CD14-positive monocyte (primary cell): ENCODE results near the gene KEAP1. TPM values are rescaled to one million over a fixed set of nuclear protein-coding genes. Genes with fewer than 3 reads are reported as not detected.

Experiments
- DNase-seq, 3 donors: peaks; one replicate each; pipeline ENCODE4 v3.0.0-alpha.2; 2011 to 2022
- H2AFZ ChIP-seq: 2 replicates; pipeline ENCODE4 v1.6.0; 2012; ENCODE audit warnings: mild to moderate bottlenecking, low read depth, low read length, inconsistent platforms; ENCODE audit not compliant: insufficient read depth, poor library complexity, severe bottlenecking
- H3K27ac ChIP-seq, 2 donors: 1 replicate in 1 of 2; 2 replicates in 1 of 2; pipeline ENCODE4 v1.5.1; 2012 to 2013; ENCODE audit warnings: low read length in 2 of 2, control low read depth in 1 of 2, inconsistent platforms in 1 of 2, low read depth in 1 of 2, mild to moderate bottlenecking in 1 of 2
- H3K27me3 ChIP-seq, 2 donors: one replicate each; pipeline versions ENCODE4 v1.6.0 to v1.6.1; 2011 to 2013; ENCODE audit warnings: low read length in 2 of 2; ENCODE audit not compliant: control insufficient read depth in 2 of 2, insufficient read depth in 2 of 2
- H3K36me3 ChIP-seq, 2 donors: replicated peaks in 1 of 2; 1 replicate in 1 of 2; 2 replicates in 1 of 2; pipeline versions ENCODE4 v1.5.1 to v1.6.1; 2012 to 2013; ENCODE audit warnings: low read length in 2 of 2, control low read depth in 1 of 2, inconsistent platforms in 1 of 2, mild to moderate bottlenecking in 1 of 2; ENCODE audit not compliant: insufficient read depth in 2 of 2, control insufficient read depth in 1 of 2
- H3K4me1 ChIP-seq, 2 donors: 1 replicate in 1 of 2; 2 replicates in 1 of 2; pipeline versions ENCODE4 v1.5.1 to v1.6.1; 2012 to 2013; ENCODE audit warnings: low read length in 2 of 2, control low read depth in 1 of 2, inconsistent platforms in 1 of 2, mild to moderate bottlenecking in 1 of 2, moderate library complexity in 1 of 2; ENCODE audit not compliant: insufficient read depth in 2 of 2, control insufficient read depth in 1 of 2
- H3K4me2 ChIP-seq: replicated peaks from 2 replicates; pipeline ENCODE3; 2012; ENCODE audit warnings: low read length, moderate library complexity, mild to moderate bottlenecking; ENCODE audit not compliant: poor library complexity, severe bottlenecking; ENCODE audit errors: extremely low read depth
- H3K4me3 ChIP-seq, 3 experiments: fragments of 200-600 bp in 1 of 3; sonication (generic) in 1 of 3; replicated peaks in 1 of 3; 1 replicate in 2 of 3; 2 replicates in 1 of 3; pipeline ENCODE4 v1.5.1; 2011 to 2013; ENCODE audit warnings: low read length in 3 of 3, mild to moderate bottlenecking in 3 of 3, control low read depth in 2 of 3, low read depth in 2 of 3, inconsistent platforms in 1 of 3, moderate library complexity in 1 of 3
- H3K79me2 ChIP-seq: 2 replicates; pipeline ENCODE4 v1.6.0; 2012; ENCODE audit warnings: mild to moderate bottlenecking, control low read depth, inconsistent platforms, low read length, moderate library complexity; ENCODE audit not compliant: insufficient read depth
- H3K9ac ChIP-seq: 2 replicates; pipeline ENCODE4 v1.6.0; 2017; ENCODE audit warnings: low read length, mild to moderate bottlenecking; ENCODE audit not compliant: insufficient read depth, poor library complexity, severe bottlenecking
- H3K9me3 ChIP-seq, 2 donors: replicated peaks in 1 of 2; 1 replicate in 1 of 2; 2 replicates in 1 of 2; pipeline versions ENCODE4 v1.5.1 to v1.6.1; 2012 to 2013; ENCODE audit warnings: low read length in 2 of 2, control low read depth in 1 of 2; ENCODE audit not compliant: control insufficient read depth in 1 of 2, insufficient read depth in 1 of 2
- H4K20me1 ChIP-seq: 2 replicates; pipeline ENCODE4 v1.6.0; 2012; ENCODE audit warnings: mild to moderate bottlenecking, low read length, control low read depth, moderate library complexity; ENCODE audit not compliant: insufficient read depth
- H3K27ac Mint-ChIP-seq, 7 donors: one replicate each; pipeline ENCODE4 v1.8.0; 2020; ENCODE audit warnings: mild to moderate bottlenecking in 7 of 7, mixed read lengths in 7 of 7, moderate library complexity in 6 of 7, inconsistent platforms in 2 of 7
- H3K27me3 Mint-ChIP-seq, 3 donors: one replicate each; pipeline ENCODE4 v1.8.0; 2021 to 2022; ENCODE audit warnings: low read depth in 3 of 3, mild to moderate bottlenecking in 3 of 3, mixed read lengths in 3 of 3, moderate library complexity in 3 of 3, inconsistent platforms in 1 of 3
- H3K36me3 Mint-ChIP-seq, 2 donors: one replicate each; pipeline ENCODE4 v1.8.0; 2020; ENCODE audit warnings: mixed read lengths in 2 of 2, inconsistent platforms in 1 of 2, mild to moderate bottlenecking in 1 of 2
- H3K4me1 Mint-ChIP-seq: one replicate; pipeline ENCODE4 v1.8.0; 2020; ENCODE audit warnings: mild to moderate bottlenecking, mixed read lengths
- H3K4me3 Mint-ChIP-seq, 2 donors: one replicate each; pipeline ENCODE4 v1.8.0; 2020; ENCODE audit warnings: mild to moderate bottlenecking in 2 of 2, mixed read lengths in 2 of 2, moderate library complexity in 1 of 2
- H3K9me3 Mint-ChIP-seq, 7 donors: one replicate each; pipeline ENCODE4 v1.8.0; 2020 to 2022; ENCODE audit warnings: mixed read lengths in 7 of 7, mild to moderate bottlenecking in 6 of 7, moderate library complexity in 6 of 7, inconsistent platforms in 2 of 7
- CTCF ChIP-seq: fragments of 200-600 bp; IDR thresholded peaks from one replicate; pipeline ENCODE4 v1.8.0; 2022; ENCODE audit warnings: antibody characterized with exemption, mild to moderate bottlenecking
- WGBS: methylation state at CpG from one replicate; pipeline ENCODE4 v1.1.5; 2013; ENCODE audit warnings: missing lambda C conversion rate; ENCODE audit not compliant: insufficient coverage; 5-methylcytosine and 5-hydroxymethylcytosine counted together
- intact Hi-C, 2 donors: fragments of 100-400 bp; cut with micrococcal nuclease; formaldehyde crosslinking; loops; one replicate each; pipeline versions ENCODE4 v1.15.0 to v1.15.1; 2023
- polyA plus RNA-seq, 3 donors: library from polyadenylated mRNA; depleted of rRNA in 1 of 3; unstranded in 2 of 3; stranded (reverse) in 1 of 3; fragments of 300-500 nt in 2 of 3; fragments of >200 nt in 1 of 3; fragmentation: Illumina TruSeq in 2 of 3; gene quantifications; 1 replicate in 2 of 3; 2 replicates in 1 of 3; pipeline ENCODE4 v1.2.3, GENCODE V29; 2012 to 2021

Gene KEAP1
- polyA plus RNA-seq, 3 donors: 26.0 to 32.6 (median 26.1) TPM

- no peak overlapping the region for H3K27ac ChIP-seq
- Mint-ChIP-seq H3K36me3 (no peaks in the 10 kb centered on the region), H3K9me3 (peaks cover 0 to 2% (median 0%) of the 10 kb centered on the region in 7 donors), H3K27me3 (peaks cover 8 to 19% (median 11%) of the 10 kb centered on the region in 3 donors), H3K4me3 (no peak overlapping the region), H3K4me1 (peaks cover 14% of the 10 kb centered on the region), H3K27ac (no peak overlapping the region)
- H3K4me3 ChIP-seq: no peak overlapping the region
- H4K20me1 ChIP-seq: no peaks in the 10 kb centered on the region
- H3K79me2 ChIP-seq: no peaks in the 10 kb centered on the region
- H3K4me1 ChIP-seq: peaks cover 13% of the 10 kb centered on the region in 2 donors
- intact Hi-C loops: no loop called here
- no peak overlapping the region for H3K4me2 ChIP-seq
- H3K27me3 ChIP-seq: peaks cover 0 to 2% of the 10 kb centered on the region in 2 donors
- 36% methylated on average over 4 of the region's 6 CpGs for WGBS
- H3K9me3 ChIP-seq: no peaks in the 10 kb centered on the region
- H3K9ac ChIP-seq: no peak overlapping the region
- DNase-seq: no peak
- TF ChIP-seq CTCF: no peak
- no peaks in the 10 kb centered on the region for H3K36me3 ChIP-seq
- H2AFZ ChIP-seq: no peak overlapping the region
These were observed 28.1 kb downstream of the KEAP1 start for GRCh38 chr19:10474962-10475451.

- TF ChIP-seq CTCF: no peak
- intact Hi-C loops: no loop called here
- H3K27ac ChIP-seq: no peak overlapping the region
- no peaks in the 10 kb centered on the region for H4K20me1 ChIP-seq
- peaks cover under 1 to 13% (median 2%) of the 10 kb centered on the region in 3 donors for H3K27me3 Mint-ChIP-seq
- no peak overlapping the region for H3K4me3 Mint-ChIP-seq
- H3K4me3 ChIP-seq: no peak overlapping the region
- no peaks in the 10 kb centered on the region for H3K79me2 ChIP-seq
- H3K9ac ChIP-seq: no peak overlapping the region
- DNase-seq: no peak
- no peaks in the 10 kb centered on the region for H3K4me1 Mint-ChIP-seq
- H3K4me2 ChIP-seq: no peak overlapping the region
- H2AFZ ChIP-seq: no peak overlapping the region
- peak overlapping the region in 1 of 7 donors; percentile 64 for H3K27ac Mint-ChIP-seq
- H3K9me3 ChIP-seq: no peaks in the 10 kb centered on the region
- no peaks in the 10 kb centered on the region for H3K4me1 ChIP-seq
- no peaks in the 10 kb centered on the region for H3K36me3 Mint-ChIP-seq
- H3K9me3 Mint-ChIP-seq: peaks cover 0 to 2% (median 0%) of the 10 kb centered on the region in 7 donors
- H3K36me3 ChIP-seq: no peaks in the 10 kb centered on the region
- WGBS: 100% methylated on average over 1 of the region's 5 CpGs
- H3K27me3 ChIP-seq: no peaks in the 10 kb centered on the region
These were observed 30.0 kb downstream of the KEAP1 start for GRCh38 chr19:10473192-10473591.
